Hematopoietic multipotent progenitor cell treated with erythropoietin and hydrocortisone succinate and interleukin-3 and kit ligand, for 8 days (in vitro differentiated cells): ENCODE results near the gene ATP5F1D.
"Not testable (repeated sequence)": the region's sequence is repeated elsewhere in the genome, so short reads cannot be mapped to it uniquely, and the experiment has no call there.

ENCODE experiments used
- DNase-seq: peaks from one replicate; pipeline ENCODE4 v3.0.0-alpha.2; 2015

The ATP5F1D gene

DNA sequence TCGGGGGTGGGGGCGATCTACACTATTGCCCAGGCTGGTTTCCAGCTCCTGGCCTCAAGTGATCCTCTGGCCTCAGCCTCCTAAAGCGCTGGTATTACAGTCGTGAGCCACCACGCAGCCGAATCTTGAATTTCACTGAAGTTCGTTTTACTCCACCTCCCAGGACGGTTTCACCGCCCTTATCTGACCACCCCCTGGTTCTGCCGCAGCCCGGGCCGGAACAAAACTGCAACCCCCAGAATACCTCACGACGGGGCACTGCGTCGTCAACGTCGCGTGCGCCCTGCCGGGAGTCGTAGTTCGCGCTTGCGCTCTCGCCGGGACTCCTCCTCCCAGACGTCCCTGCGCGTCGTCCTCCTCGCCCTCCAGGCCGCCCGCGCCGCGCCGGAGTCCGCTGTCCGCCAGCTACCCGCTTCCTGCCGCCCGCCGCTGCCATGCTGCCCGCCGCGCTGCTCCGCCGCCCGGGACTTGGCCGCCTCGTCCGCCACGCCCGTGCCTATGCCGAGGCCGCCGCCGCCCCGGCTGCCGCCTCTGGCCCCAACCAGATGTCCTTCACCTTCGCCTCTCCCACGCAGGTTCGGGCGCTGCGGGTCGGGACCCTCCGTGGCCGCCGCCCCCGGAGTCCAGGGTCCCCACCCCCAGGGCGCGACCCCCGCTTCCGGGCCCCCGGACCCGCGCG is at the start of gene ATP5F1D:
Gene ATP5F1D, plus strand, starts transcription at position 335 of the 679 bp plus-strand sequence. Its CDS starts 100 bp downstream, at position 435.
- DNase-seq: peak; percentile 96

DNA sequence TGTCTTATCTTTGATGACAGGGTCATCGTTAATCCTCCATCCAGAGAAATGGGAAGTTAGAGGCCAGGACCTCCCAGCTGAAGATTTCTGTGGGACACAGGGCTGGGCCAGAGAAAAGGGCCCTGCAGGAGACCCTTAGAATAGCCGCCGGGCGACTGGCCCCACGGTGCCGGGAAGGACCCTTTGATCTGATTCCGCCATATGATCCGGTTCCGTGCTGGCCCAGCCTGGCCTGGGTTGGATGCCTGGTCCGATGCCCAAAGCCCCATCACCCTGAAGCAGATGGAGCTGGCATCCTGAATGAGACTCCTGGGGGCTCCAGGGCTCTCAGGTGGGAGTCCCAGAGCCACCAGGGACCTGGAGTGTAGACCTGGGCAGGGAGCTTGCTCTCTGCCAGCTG is 42.0 kb upstream of the ATP5F1D start:
- no peak for DNase-seq

DNA sequence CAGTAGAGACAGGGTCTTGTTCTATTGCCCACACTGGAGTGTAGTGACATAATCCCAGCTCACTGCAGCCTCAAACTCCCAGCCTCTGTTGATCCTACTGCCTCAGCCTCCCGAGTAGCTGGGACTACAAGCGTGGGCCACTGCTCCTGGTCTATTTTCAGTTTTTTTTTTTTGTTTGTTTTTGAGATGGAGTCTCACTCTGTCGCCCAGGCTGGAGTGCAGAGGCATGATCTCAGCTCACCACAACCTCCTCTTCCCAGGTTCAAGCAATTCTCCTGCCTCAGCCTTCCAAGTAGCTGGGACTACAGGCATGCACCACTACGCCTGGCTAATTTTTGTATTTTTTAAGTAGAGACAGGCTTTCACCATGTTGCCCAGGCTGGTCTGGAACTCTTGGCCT is 40.9 kb upstream of the ATP5F1D start:
- not testable (repeated sequence) for DNase-seq

DNA sequence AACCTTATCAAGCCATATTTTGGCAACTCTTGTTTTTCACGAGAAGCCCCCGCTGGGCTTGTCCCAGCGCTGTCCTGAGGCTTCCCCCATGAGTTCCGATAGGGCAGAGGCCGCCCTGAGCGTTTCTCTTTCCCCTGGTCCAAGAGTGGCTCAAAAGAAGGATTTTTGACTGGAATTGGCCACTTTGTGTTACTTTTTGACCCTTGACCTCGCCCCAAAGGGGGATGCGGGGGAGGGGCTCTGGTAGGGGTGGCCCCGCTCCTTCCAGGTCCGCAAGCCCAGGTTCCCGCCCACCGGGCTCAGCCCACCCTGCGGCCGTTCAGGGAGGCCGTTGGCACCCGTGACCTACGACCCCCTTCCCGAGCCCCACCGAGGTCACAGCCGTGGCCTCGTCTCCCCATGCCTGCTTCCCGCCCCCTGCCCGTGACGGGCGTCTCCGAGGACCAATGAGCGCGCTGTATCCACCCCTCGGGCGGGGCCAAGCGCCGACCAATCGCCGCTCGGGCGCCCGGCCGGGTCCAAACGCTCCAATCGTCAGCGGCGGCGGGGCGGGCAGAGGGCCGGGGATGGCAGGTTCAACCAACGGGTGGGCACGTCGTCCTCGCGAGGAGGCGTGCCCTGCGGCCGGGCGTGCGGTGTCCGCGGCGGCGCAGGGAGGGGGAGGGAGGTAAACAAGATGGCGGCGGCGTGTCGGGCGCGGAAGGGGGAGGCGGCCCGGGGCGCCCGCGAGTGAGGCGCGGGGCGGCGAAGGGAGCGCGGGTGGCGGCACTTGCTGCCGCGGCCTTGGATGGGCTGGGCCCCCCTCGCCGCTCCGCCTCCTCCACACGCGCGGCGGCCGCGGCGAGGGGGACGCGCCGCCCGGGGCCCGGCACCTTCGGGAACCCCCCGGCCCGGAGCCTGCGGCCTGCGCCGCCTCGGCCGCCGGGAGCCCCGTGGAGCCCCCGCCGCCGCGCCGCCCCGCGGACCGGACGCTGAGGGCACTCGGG is 36.1 kb upstream of the ATP5F1D start, which contains the start of gene STK11:
Gene STK11, plus strand, starts transcription at position 665 of the 986 bp plus-strand sequence. CDS start 1,136 bp downstream, outside the sequence.
- DNase-seq: peak; percentile 96

DNA sequence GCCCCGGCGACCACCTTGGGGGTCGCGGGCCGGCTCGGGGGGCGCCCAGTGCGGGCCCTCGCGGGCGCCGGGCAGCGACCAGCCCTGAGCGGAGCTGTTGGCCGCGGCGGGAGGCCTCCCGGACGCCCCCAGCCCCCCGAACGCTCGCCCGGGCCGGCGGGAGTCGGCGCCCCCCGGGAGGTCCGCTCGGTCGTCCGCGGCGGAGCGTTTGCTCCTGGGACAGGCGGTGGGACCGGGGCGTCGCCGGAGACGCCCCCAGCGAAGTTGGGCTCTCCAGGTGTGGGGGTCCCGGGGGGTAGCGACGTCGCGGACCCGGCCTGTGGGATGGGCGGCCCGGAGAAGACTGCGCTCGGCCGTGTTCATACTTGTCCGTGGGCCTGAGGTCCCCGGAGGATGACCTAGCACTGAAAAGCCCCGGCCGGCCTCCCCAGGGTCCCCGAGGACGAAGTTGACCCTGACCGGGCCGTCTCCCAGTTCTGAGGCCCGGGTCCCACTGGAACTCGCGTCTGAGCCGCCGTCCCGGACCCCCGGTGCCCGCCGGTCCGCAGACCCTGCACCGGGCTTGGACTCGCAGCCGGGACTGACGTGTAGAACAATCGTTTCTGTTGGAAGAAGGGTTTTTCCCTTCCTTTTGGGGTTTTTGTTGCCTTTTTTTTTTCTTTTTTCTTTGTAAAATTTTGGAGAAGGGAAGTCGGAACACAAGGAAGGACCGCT is 35.2 kb upstream of the ATP5F1D start:
- DNase-seq: no peak

DNA sequence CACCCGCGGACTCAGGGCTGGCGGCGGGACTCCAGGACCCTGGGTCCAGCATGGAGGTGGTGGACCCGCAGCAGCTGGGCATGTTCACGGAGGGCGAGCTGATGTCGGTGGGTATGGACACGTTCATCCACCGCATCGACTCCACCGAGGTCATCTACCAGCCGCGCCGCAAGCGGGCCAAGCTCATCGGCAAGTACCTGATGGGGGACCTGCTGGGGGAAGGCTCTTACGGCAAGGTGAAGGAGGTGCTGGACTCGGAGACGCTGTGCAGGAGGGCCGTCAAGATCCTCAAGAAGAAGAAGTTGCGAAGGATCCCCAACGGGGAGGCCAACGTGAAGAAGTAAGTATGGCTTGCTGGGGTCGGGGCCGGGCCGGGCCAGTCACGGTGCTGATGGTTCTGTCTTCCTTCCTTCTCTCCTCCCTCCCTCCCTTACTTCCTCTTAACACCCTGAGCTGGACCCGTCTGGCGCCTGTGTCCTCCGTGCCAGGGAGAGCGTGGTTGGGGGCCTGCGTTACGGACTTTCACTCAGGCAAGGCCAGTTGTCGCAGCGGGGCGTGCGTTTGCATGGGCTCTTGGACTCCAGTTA is 34.6 kb upstream of the ATP5F1D start:
- no peak for DNase-seq

DNA sequence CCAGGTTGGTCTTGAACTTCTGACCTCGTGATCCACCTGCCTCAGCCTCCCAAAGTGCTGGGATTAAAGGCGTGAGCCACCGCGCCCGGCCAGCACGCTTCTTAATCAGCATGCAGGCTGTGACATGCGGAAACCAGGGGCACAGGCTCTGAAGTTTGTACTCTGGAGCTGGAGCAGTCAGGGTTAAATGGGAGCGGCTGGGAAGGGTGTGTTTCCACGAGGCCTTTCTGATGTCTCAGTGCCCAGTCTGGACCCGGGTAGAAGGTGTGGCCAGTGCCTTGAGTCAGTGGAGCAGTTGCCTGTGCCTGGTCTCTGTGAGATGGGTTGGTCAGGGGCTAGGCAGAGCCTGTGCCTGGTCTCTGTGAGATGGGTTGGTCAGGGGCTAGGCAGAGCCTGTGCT is 32.7 kb upstream of the ATP5F1D start:
- DNase-seq: peak; percentile 82

DNA sequence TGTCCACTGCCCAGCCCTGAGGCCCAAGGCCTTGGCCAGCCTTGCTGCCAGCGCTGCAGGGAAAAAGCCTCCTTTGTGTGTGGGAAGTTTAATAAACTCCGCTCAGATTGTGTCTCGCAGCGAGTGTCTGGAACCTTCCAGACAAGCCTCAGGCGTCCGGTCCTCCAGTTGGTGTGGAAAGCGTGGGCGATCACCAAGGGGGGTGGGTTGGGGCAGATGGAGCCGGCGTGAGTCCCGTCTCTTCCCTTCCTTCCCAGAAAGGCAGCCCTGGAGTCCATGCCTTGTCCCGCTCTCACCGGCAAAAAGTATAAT is 31.4 kb upstream of the ATP5F1D start:
- DNase-seq: no peak

DNA sequence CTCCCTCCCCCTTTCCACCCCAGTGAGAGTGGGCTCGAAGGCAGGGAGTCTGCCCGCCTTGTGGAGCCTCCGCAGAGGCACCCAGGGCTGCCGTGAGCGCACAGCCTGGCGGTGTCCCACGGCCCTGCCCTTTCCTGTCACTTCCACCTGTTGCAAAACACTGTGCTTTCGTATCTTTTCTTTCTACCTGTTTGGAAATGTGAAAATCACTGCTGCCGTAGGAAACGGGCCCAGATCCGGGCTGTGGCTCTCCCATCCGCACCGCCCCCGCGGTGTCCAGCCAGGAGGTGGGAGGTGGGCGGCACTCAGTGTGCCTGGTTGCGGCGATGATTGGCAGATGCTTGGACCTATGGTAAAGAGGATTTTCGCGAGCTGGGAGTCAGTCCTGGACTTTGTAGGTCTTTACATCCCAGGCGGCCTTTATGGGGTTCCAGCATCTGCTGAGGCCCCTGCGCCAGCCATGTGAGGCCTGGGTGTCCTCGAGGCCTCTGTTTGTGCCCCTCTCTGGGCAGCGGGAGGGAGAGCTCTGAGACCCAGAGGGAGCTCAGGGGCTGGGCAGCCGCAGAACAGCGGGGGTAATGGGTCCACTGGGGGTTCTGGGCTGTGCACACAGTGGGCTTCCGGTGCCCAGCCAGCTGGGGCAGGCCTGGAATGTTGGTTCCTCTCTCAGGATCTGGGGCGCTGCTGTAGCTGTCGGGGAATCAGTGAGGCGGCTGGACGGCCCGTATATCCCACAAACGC is 29.9 kb upstream of the ATP5F1D start:
- no peak for DNase-seq

DNA sequence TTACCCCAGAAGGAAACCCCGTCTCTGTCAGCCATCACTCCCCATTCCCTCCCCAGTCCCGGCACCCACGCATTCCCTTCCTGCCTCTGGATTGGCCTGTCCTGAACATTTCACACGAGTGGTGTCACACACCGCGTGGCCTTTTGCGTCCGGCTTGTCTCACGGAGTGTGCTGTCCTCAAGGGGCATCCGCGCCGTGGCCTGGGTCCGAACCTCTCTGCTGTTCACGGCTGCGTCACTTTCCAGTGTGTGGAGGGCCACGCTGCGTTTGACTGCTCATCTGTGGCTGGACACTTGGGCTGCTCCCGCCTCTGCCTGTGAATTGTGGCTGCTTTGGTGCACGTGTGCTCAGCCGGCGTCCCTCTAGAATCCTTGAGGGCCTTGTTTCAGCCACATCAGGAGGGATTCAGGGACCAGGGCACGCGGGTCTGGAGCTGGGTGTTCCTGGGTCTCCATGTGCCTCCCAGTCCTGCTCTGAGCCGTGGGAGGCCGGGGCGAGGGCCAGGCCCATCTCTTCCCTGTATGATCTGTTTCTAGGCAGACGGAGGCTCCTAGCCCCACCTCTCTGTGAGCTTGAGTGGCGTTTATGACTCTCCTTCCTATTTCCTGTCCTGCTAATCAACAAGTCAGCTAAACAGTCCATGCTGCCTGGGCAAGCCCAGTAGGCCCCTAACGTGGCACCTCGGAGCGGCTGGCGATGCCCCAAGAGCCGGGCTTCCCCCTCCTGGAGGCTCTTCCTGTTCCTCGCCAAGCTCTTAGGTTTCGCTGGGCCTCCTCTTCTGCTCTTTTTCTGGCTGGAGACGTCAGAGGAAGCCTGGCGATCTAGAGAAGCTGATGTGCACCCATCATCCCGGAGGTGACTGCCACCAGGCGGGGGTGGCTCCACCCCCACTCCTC is 27.9 kb upstream of the ATP5F1D start:
- peak; percentile 88 for DNase-seq

DNA sequence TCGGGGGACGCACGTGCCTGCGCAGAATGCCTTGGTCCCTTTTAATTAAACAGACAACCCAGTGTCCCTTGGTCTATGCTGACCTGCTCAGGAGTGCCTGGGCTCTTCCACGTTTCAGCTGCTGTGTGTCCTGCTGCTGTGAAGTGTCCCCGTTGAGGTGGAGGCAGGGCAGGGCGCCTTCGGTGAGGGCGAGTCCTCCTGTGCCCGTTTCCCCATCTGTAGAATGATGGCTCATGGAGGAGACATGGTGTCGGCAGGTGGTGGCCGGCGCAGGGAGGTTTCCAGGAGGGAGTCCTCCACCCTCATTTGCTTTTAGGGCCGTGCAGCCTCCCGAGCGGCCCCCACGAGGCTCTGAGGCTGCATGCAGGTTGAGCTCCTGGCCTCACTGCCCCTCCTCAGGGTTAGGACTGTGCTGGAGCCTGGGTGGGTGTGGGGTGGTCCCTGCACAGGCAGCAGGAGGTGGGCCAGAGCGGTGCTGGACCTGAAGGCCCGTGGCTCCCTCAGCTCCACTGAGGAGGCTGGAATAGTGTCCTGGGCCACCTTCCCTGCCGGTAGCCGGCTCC is 27.2 kb upstream of the ATP5F1D start:
- no peak for DNase-seq

DNA sequence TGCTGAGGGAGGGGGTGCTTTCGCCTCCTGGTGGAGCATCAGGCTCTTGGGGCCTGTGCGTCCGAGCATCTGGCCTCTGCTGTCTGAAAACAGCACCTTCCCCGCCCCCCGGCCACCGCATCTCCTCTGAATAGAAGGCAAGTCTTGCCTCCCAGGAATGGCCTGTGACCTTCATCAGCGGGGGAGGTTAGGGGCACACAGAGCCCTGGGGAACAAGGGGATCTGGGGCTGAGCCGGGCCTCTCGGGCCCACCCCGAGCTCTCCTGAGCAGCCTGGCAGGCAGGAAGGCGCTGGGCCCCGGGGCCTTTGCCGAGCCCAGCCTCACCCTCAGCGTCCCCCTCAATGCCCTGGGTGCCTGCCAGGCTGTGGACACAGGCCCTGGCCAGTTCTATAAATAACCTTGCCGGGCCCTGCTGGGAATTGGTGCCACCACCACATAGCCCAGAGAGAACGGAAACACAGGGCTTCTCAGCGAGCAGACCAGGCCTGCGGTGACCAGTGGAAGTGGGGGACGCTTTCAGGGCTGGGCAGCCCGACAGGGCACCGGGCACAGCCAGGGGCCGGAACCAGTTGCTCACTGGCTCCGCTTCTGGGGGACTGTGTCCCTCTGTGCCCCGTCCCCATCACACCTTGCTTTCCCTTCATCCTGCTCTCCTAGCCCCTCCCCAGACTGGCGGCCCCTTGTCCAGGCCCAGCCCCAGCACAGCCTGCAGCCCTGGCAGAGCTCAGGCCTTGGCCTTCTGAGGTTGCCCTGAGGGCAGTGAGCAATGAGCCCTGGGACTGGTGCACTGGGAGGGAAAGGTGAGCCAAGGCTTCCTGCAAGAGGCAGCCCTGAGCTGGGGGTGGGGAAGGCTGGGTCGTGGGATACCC is 26.5 kb upstream of the ATP5F1D start:
- no peak for DNase-seq

DNA sequence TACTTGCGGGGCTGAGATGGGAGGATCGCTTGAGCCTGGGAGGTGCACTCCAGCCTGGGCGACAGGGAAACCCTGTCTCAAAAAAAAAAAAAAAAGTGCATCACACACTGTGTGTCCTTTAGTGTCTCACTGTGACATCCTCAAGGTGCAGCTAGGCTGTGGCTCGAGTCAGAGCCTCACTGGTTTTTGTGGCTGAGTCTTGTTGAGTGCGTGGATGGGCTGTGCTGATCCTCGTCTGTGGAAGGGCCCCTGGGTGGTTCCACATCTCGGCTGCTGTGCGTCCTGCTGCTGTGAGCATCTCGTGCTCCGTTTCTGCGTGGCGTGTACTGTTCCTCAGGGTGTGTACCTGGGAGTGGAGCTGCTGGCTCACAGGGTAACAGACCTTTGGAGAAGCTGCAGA is 24.8 kb upstream of the ATP5F1D start:
- no peak for DNase-seq

DNA sequence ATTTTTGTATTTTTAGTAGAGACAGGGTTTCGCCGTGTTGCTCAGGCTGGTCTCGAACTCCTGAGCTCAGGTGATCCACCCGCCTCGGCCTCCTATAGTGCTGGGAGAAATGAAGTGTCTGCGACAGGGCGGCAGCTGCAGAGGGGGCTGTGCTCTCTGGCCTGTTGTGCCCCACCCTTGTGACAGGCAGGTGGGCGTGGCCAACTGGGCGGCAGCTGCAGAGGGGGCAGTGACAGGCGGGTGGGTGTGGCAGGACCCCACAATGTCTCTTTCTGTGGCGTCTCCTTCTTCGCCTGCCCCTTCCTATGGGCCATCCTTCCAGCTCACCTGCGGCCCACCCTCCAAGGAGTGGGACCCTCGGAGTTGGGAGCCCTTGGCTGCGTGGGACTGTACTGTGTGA is 24.2 kb upstream of the ATP5F1D start:
- peak; percentile 64 for DNase-seq

DNA sequence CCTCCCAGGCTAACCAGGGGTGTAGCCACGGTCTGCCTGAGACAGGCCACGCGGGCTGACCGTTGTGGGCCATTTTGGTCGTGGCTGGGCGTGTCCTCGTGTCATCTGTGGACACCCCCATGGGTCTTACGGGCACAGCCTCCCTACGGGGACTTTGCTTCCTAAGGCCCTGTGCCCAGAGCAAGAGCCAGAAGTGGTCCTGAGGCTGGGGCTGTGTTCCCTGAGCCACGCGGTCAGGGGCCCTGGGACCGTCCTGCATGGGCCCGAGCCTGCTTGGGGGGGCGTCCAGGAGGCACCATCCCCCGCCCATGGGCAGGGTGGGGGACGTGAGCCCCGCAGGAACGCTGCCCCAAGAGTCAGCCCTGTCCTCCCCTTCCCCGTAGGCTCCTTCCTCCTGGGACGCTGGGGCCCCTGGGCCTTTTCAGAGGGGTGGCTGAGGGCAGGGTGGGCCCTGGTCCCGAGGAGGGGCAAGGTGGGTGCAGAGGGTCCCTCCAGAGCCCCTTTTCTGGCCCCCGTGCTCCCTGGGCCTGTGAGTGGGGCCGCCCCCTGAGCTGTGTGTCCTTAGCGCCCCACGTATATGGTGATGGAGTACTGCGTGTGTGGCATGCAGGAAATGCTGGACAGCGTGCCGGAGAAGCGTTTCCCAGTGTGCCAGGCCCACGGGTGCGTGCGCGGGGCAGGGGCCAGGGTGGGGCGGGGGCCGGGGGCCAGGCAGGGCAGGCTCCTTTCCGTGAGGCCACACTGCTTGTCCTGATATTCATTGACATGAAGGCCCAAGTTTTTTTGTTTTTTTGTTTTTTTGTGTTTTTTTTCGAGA is 22.6 kb upstream of the ATP5F1D start:
- DNase-seq: no peak

DNA sequence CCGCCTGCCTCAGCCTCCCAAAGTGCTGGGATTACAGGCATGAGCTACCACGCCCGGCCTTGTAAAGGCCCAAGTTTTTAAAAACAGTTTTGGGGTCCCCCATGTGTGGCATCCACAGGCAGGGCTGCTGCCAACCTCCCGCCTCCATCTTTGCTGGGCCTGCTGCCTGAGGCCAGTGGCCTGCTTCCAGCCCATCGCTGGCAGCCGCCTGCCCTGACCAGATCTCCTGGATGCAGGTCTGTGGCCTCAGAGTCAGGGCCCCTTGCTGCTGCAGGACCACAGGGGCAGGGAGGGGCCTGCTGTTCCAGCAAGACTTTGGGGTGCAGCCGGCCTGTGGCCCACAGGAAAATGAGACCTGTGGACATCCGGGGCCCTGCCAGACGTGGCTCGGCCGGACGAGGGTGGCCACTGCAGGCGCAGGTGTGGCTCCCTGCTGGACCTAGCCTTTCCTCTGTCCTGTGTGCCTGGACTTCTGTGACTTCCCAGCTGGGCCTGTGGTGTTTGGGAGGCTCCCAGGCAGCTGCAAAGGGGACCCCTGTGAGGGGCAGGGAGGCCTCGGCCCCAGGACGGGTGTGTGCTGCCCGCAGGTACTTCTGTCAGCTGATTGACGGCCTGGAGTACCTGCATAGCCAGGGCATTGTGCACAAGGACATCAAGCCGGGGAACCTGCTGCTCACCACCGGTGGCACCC is 21.6 kb upstream of the ATP5F1D start:
- DNase-seq: no peak

DNA sequence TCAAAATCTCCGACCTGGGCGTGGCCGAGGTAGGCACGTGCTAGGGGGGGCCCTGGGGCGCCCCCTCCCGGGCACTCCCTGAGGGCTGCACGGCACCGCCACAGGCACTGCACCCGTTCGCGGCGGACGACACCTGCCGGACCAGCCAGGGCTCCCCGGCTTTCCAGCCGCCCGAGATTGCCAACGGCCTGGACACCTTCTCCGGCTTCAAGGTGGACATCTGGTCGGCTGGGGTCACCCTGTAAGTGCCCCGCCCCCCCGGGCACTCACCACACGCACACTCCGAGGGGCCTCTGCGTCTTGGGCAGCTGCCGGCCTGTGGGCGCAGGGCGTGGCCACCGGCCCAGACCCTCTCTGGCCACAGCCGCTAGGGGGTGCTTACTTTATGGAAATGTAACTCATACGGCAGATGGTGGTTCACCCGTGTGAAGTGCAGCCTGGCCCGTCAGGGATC is 21.0 kb upstream of the ATP5F1D start:
- no peak for DNase-seq
